Measurements from ENCODE around the gene RACK1.

Gene RACK1

DNA sequence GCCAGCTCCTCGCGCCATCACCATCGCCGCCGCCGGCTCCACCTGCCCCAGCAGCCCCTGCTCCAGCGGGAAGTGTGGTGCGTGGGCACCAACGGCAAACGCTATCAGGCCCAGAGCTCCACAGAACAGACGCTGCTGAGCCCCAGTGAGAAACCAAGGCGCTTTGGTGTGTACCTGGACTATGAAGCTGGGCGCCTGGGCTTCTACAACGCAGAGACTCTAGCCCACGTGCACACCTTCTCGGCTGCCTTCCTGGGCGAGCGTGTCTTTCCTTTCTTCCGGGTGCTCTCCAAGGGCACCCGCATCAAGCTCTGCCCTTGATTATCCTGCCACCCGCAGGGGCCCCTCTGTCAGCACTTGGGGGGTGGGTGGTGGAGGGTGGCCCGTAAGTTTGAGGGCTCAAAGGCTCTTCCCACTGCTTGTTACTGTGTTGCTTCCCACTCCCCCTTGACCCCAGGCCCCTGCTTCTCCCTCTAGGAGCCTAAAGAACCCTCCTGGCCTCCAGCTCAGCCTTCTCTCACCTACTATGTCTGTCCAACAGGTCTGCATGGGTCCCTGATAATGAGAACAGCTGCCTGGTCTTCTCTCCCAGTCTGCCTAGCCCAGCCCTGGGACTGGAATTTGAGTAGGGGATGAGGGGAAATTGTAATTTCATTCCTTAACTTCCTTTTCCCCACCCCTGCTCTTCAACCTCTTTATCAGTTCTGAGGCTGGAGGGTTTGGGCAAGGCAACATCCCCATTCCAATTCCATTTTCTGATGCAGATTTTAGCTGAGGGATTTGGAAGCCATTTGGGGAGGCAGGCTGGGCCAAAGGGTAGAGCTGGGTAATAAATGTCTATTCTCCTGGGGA, 9.0 kb downstream of the RACK1 start:
- no peak for DNase-seq (ENCODE audit: low read depth in 2 of 2, low spot score in 1 of 2)

DNA sequence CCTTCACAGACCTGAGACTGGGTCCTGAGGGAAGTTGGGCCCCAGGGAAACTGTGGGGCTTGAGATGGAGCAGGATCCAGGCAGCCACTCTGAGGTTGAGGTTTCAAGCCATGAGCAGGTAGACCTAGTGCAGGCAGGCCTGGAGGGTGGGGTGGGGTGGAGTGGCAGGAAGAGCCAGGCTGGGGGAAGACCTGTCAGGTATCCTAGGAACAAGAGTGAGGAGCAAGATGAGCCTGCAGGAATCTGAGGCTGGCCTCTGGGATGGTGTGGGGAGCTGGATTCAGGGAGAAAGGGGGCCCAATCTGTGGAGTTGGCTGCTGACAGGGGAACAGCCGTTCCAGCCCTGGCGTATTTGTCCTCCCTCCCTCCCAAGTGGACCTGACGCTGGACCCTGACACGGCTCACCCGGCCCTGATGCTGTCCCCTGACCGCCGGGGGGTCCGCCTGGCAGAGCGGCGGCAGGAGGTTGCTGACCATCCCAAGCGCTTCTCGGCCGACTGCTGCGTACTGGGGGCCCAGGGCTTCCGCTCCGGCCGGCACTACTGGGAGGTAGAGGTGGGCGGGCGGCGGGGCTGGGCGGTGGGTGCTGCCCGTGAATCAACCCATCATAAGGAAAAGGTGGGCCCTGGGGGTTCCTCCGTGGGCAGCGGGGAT, 9.8 kb downstream of the RACK1 start:
- DNase-seq (ENCODE audit: low read depth in 2 of 2, low spot score in 1 of 2): no peak

DNA sequence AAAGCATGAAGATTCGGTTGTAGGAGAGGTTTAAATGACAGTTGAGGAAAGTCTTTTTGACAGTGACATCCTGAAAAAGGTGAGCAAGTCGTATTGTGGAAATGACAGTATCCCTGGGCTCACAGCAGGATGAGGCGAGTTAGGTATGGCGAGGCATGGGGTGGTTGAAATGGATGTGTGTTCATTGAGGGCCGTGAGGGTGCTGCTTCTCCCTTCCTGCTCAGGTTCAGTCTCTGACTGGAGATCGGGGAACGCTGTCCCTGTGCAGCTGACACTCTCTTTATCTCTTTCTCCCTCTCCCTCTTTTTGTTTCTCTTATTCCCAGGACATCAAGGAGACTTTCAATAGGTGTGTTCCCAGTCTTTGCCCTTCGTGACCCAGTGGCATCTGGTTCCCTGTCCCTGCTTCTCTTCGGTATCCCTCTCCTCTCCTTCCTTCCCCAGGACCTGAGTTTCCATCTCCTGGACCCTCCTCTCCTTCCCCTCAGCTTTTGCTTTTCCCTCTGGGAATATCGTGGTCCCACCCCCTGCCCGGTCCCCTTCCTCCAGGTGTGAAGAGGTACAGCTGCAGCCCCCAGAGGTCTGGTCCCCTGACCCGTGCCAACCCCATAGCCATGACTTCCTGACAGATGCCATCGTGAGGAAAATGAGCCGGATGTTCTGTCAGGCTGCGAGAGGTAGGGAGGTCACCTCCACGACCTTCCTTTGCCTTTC, 10.5 kb downstream of the RACK1 start:
- no peak for DNase-seq (ENCODE audit: low read depth in 2 of 2, low spot score in 1 of 2)

DNA sequence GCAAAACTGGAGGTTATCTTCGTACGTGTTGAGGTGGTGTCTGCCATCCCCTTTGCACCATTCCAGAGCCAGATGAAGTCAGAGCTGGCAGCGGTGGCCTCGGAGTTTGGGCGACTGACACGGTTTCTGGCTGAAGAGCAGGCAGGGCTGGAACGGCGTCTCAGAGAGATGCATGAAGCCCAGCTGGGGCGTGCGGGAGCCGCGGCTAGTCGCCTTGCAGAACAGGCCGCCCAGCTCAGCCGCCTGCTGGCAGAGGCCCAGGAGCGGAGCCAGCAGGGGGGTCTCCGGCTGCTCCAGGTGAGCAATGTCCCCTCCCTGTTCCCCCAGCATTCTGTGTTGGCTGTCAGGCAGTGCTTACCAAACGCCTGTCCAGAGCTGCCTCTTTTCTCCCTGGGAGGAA, 11.1 kb downstream of the RACK1 start:
- no peak for DNase-seq (ENCODE audit: low read depth in 2 of 2, low spot score in 1 of 2)

DNA sequence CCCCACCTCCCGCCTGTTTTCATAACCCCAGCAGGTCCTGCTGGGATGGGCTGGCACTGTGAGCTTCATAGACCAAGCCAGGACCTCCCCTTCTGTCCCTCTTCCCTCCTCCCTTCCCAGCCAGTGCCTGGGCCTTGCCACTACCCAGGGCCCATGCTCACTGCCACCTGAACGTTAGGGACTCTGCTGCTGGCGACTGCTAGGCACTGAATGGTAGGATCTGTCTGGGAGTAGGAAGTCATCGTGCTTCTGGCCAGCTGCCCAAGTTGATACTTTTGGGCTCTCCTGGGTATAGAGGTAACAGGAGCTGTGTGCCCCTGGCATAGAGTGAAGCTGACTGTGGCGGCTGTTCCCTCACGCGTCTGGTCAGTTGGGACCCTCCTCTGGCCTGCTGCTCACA, 12.3 kb downstream of the RACK1 start:
- DNase-seq (ENCODE audit: low read depth in 2 of 2, low spot score in 1 of 2): no peak

DNA sequence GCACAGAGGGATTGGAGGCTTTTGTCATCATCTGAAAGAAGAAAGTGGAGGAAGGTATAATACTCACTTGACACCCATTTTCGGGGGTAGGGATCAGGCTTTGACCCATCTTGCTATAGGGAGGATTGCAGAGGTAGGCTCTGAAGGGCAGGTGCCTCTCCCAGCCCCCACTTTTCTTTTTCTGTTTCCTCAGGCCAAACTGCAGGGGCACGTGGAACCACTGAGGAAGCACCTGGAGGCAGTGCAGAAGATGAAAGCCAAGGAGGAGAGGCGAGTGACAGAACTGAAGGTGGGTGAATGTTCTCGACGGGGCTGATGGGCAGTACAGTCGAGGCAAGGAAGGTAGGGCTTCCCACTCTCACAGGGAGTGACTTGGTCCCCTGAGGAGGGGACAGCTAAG, 13.2 kb downstream of the RACK1 start:
- DNase-seq (ENCODE audit: low read depth in 2 of 2, low spot score in 1 of 2): no peak

DNA sequence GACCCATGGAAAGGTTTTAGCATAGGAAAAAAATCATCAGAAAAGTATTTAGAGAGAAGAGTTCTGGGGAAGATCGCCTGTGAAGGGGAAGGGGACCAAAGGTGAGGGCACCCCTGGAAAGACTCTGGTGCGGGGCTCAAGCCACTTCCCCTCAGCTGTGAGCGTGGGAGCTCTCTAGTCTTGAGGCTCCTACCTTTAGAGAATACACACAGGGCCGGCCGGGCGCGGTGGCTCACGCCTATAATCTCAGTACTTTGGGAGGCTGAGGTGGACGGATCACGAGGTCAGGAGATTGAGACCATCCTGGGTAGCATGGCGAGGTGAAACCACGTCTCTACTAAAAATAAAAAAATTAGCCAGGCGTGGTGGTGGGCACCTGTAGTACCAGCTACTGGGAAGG, 13.7 kb downstream of the RACK1 start:
- DNase-seq (ENCODE audit: low read depth in 2 of 2, low spot score in 1 of 2): no peak

DNA sequence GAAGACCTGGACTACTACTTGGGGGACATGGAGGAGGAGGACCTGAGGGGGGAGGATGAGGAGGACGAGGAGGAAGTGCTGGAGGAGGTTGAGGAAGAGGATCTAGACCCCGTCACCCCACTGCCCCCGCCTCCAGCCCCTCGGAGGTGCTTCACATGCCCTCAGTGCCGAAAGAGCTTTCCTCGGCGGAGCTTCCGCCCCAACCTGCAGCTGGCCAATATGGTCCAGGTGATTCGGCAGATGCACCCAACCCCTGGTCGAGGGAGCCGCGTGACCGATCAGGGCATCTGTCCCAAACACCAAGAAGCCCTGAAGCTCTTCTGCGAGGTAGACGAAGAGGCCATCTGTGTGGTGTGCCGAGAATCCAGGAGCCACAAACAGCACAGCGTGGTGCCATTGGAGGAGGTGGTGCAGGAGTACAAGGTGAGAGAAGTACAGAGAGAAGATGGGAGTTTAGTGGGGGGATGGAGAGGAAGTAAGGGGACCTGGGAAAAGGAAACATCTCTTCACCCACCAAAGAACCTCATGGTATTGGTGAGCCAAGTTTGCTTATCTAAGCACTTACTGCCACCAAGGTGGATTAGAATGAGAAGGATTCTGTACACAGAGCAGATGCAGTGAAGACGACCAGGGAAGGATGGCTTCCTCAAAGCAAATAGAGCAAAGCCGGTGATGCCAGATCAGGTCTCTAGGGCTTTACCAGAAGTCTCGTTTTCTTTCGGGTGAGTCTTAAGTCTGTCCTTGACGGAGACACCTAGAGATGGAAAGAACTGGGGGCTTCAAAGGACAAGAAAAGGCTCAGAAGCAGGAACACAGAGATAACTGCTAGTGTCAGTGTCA, 19.1 kb downstream of the RACK1 start:
- DNase-seq (ENCODE audit: low read depth in 2 of 2, low spot score in 1 of 2): no peak

DNA sequence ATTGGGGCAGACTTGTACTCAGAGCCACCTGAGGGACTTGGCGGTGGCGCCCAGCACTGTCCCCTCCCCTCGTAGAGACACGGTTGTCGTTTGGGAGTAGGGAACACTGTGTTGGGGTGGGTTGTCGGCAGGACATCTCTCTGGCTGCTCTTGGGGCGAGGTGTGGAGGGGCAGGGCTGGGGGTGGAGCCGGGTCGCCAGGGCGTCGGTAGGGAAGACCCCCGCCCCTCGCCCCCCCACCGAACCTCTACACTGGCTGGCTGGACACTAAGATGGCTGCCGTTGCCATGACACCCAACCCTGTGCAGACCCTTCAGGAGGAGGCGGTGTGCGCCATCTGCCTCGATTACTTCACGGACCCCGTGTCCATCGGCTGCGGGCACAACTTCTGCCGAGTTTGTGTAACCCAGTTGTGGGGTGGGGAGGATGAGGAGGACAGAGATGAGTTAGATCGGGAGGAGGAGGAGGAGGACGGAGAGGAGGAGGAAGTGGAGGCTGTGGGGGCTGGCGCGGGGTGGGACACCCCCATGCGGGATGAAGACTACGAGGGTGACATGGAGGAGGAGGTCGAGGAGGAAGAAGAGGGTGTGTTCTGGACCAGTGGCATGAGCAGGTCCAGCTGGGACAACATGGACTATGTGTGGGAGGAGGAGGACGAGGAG, 19.8 kb downstream of the RACK1 start:
- DNase-seq (ENCODE audit: low read depth in 2 of 2, low spot score in 1 of 2): no peak

DNA sequence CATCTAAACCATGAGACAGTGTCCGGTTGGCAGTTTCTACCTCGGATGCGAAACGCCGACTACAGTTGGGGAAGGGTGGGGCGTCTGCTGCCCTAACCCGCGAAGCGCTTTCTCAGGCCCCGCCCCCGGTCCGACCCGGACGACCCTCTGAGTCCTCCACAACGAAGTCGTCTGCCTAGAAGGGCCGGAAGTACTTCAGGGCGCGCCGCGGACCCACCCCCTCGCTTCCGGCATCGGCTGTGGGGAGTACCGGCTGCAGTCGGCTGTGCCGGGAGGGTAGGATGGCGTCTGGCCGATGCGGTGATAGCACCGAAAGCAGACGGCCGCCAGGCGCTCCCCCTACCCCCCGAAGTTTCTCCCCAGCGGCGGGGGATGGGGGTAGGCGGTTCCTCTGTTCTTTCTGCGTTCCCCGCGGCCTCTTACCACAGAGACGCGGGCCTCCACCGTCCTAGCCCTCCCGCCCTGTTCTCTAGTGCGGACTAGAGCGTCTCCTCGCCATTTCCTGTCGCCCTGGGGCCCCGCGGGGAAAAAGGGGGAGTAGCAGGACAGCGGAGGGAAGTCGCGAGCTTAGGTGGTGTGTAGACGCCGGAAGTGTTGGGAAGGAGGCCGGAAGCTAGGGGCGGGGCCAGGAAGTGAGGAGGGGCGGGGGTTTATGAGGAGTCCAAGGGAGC, 20.5 kb downstream of the RACK1 start, which contains the start of gene TRIM41:
TSS of gene TRIM41 (plus strand) at position 224 of the 671 bp plus-strand sequence. CDS start 719 bp downstream, outside the sequence.
- peak; percentile 94 to 97 for DNase-seq (ENCODE audit: low read depth in 2 of 2, low spot score in 1 of 2)

DNA sequence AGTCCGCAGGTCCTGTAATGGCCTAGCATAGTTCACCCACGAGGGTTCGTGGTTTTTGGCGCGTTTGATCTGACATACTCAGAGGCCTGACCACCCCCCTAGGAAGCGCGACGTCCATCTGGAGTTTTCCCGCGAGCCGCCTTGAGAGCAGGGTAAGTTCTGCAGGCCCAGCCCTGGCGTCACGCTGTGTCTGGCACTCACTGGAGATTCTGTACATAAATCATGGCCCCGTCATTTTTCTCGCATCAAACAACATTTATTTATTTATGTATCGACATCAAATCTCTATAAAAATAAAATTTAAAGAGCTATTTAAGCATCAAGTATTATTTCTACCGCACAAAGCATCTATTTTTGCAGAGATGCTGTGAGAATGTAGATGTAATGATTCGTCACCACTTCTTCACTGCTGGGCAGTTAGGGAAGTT, 21.1 kb downstream of the RACK1 start:
- DNase-seq (ENCODE audit: low read depth in 2 of 2, low spot score in 1 of 2): no peak

DNA sequence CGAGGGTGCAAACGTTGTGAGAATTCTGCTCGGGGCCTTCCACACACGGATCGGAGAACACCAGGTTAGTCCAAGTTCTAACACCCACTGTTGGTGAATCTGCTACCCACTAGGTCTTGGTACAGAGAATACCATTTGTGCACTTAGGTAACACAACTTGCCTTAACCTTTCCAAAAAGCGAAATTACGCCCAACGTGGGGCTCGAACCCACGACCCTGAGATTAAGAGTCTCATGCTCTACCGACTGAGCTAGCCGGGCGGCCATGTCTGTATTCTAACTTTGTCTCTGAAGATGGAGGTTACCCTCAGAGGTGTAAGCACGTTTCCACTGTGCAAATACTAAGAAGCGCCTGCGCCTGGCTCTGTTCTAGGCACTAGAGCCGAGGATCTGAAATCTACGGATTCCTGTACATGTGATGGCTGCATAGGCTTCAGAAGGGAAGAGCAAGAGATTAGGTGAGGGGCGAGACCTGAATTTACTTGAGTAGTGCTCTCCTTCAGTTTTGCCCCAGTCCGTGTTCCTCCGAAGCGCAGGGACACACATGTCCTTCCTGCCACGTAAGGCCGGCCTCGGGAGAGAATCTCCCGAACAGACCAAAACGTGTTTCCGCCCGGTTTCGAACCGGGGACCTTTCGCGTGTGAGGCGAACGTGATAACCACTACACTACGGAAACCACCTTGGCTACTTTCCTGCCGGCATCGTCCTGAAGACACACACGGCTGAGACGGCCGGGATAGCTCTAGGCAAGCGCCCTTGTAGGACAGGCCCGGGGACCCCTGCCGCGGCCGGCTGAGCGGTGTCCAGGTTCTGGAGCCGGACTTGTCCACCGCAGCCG, 21.7 kb downstream of the RACK1 start:
- peak; percentile 88 to 100 for DNase-seq (ENCODE audit: low read depth in 2 of 2, low spot score in 1 of 2)

DNA sequence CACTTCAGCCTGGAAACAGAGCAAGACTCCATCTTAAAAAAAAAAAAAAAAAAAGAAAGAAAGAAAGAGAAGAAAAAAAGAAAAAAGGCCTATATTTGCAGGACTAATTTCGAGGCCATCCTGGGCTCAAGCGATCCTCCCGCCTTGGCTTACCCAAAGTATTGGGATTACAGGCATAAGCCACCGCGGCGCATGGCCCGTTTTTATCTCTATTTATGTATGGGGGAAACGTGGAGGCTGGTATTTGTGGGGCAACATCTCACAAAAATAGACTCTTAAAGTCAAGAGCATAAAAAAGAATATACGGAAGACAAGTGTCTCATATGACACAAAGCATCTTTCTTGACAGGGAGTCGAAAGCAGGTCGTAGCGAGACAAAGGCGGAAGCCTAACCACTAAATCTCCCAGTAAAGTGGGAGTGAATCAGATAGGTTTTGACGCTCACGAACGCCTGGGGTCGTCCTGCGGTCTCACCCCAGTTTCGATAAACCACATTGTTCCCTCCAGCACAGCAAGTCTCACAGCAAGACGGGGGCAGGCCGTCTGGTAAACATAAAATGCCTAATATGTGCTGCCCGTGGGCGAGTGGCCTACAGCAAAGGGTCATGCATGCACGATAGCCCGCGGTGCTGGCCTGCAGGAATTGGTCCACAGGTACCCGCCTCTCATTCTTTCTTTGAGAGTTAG, 22.5 kb downstream of the RACK1 start:
- DNase-seq (ENCODE audit: low read depth in 2 of 2, low spot score in 1 of 2): no peak

DNA sequence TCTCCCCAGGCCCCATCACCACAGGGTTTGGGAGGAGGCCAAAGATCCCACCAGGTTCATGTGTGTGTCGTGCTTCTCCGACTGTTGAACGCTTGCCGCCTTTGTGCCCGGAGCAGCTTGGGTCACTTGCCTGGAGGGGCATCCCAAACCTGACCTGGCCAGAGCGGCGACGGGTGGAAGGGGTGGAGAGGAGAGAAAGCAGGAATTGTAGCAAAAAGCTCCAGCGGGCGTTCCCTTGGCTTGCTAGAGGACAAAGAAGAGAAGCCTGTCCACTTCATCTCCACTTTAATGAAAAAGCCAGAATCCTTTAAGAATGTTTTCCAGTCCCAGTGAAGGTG, 23.6 kb downstream of the RACK1 start:
- DNase-seq (ENCODE audit: low read depth in 2 of 2, low spot score in 1 of 2): no peak

DNA sequence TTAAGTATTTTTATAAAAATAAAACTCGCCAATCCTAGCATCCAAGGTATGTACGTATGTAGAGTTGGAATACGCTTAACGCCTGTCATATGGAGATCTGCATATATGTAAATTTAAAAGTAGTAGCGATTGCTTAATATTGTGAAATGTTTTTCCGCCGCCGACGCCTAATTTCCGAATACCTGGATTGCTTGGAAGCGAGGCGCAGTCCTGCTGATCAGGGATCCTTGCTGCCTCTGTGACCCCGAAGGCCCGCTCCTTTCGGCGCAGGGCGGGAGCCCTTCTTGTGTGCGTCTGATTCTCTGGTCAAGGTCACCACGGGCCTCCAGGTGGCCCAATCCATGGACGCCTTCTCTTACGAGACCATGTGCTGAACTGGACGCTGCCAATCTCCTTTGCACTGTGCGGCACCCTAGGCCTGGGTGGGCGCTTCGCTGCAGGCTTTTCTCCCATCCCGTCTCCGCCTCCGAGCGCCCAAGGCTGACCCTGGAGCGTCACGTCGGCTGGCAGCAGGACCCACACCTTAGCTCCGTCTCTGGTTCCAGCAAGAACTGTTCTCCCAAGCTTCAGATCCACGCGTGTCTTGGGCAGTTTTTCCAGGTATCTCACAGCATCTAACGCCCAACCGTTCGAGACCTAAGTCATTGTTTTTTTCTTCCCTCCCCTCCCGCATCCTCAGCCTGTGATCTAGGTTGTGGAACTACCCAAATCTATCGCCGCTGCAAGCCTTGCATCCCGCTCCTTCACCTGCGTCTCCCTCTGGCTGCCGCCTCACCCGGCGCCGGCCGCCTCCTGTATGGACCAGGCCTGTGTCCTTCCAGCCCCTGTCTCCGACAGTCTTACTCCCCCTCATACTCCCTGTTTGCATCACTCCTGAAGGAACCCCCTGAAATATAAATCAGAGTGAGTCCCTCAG, 24.2 kb downstream of the RACK1 start:
- no peak for DNase-seq (ENCODE audit: low read depth in 2 of 2, low spot score in 1 of 2)

DNA sequence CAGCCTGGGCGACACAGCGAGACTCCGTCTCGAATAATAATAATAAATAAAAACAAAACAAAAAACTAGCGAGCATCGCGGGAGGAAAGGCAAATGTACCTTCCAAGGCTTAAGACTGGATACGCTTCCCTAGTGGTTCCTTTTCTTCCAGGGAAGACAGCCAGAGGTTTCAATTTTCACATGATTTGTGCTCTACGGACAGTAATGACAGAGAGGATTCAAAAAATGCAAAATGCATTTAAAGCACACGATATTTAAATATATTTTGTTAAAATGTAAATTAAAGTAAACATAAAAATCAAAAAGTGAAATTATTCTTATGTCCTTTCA, 24.9 kb downstream of the RACK1 start:
- no peak for DNase-seq (ENCODE audit: low read depth in 2 of 2, low spot score in 1 of 2)

DNA sequence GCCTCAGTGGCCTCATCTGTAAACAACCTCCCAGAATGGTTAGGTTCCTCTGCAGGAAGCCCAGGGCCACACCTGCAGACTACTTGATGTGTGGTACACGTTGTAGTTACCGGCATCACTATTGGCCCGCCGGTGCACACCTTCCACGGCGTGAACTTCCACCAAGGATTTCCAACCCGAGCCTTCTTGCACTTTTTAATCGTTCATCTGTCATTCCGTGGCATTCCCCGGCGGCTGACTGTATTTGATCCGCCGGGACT, 26.0 kb downstream of the RACK1 start:
- DNase-seq (ENCODE audit: low read depth in 2 of 2, low spot score in 1 of 2): no peak

Data from stimulated activated CD8-positive, alpha-beta memory T cell treated with anti-CD3 and anti-CD28 coated beads, Interleukin-4, amount 100 ng/mL, for 4 hours (primary cell).